GM23338 (cell line): ENCODE results near the gene CLTRN. TPM values are rescaled to one million over a fixed set of nuclear protein-coding genes. Genes with fewer than 3 reads are reported as not detected.

Experiments used
- ATAC-seq: fragments of 200-7000 bp; cut with Tn5 transposase; 3 replicates; pipeline ENCODE4 v1.9.1; 2020
- DNase-seq: peaks from one replicate; pipeline ENCODE4 v3.0.0-alpha.2; 2015; ENCODE audit warnings: low spot score
- H2AFZ ChIP-seq: fragments of 200-600 bp; sonication (generic); 2 replicates; pipeline ENCODE4 v1.8.0; 2016; ENCODE audit warnings: antibody characterized with exemption, mild to moderate bottlenecking, moderate library complexity
- H3F3A ChIP-seq: fragments of 200-600 bp; sonication (generic); replicated peaks from 2 replicates; pipeline ENCODE4 v1.8.0; 2017; ENCODE audit warnings: antibody characterized with exemption, mixed run types, low read depth
- H3K27ac ChIP-seq: fragments of 200-600 bp; sonication (generic); 2 replicates; pipeline ENCODE4 v1.6.1; 2016; ENCODE audit warnings: low read depth
- H3K27me3 ChIP-seq: fragments of 200-600 bp; sonication (generic); 2 replicates; pipeline ENCODE4 v1.8.0; 2016; ENCODE audit warnings: mild to moderate bottlenecking, mixed run types, moderate library complexity; ENCODE audit not compliant: insufficient read depth
- H3K36me3 ChIP-seq: fragments of 200-600 bp; sonication (generic); 2 replicates; pipeline ENCODE4 v1.8.0; 2016; ENCODE audit warnings: mild to moderate bottlenecking; ENCODE audit not compliant: insufficient read depth
- H3K4me1 ChIP-seq: fragments of 200-600 bp; sonication (generic); 2 replicates; pipeline ENCODE4 v1.8.0; 2016; ENCODE audit warnings: mild to moderate bottlenecking, moderate library complexity; ENCODE audit not compliant: insufficient read depth
- H3K4me2 ChIP-seq: fragments of 200-600 bp; sonication (generic); 2 replicates; pipeline ENCODE4 v1.7.1; 2017; ENCODE audit warnings: mixed run types
- H3K4me3 ChIP-seq: fragments of 200-600 bp; sonication (generic); 2 replicates; pipeline ENCODE4 v1.6.1; 2016; ENCODE audit warnings: mixed run types
- H3K79me2 ChIP-seq: fragments of 200-600 bp; sonication (generic); replicated peaks from 2 replicates; pipeline ENCODE4 v1.8.0; 2017; ENCODE audit warnings: mild to moderate bottlenecking; ENCODE audit not compliant: insufficient read depth
- H3K9me2 ChIP-seq: fragments of 200-600 bp; sonication (generic); 2 replicates; pipeline ENCODE4 v1.8.0; 2017; ENCODE audit not compliant: insufficient read depth
- H4K20me1 ChIP-seq: fragments of 200-600 bp; sonication (generic); replicated peaks from 2 replicates; pipeline ENCODE4 v1.8.0; 2017; ENCODE audit warnings: mild to moderate bottlenecking; ENCODE audit not compliant: insufficient read depth
- H3K27ac Mint-ChIP-seq: 2 replicates; pipeline ENCODE4 v1.8.0; 2020; ENCODE audit warnings: inconsistent platforms, mild to moderate bottlenecking, moderate library complexity, mixed read lengths
- H3K27me3 Mint-ChIP-seq: 3 replicates; pipeline ENCODE4 v1.8.0; 2022; ENCODE audit warnings: low read depth, mild to moderate bottlenecking, moderate library complexity, mixed read lengths, inconsistent platforms; ENCODE audit not compliant: insufficient read depth, poor library complexity
- H3K36me3 Mint-ChIP-seq: 3 replicates; pipeline ENCODE4 v1.8.0; 2021; ENCODE audit warnings: low read depth, mild to moderate bottlenecking, inconsistent platforms, moderate library complexity, mixed read lengths
- H3K4me1 Mint-ChIP-seq: 3 replicates; pipeline ENCODE4 v1.8.0; 2020; ENCODE audit warnings: mild to moderate bottlenecking, inconsistent platforms, mixed read lengths
- H3K4me3 Mint-ChIP-seq: 3 replicates; pipeline ENCODE4 v1.8.0; 2021; ENCODE audit warnings: moderate library complexity, mild to moderate bottlenecking, inconsistent platforms, mixed read lengths
- H3K9me3 Mint-ChIP-seq: 3 replicates; pipeline ENCODE4 v1.8.0; 2020; ENCODE audit warnings: moderate library complexity, mild to moderate bottlenecking, inconsistent platforms, mixed read lengths
- CREB1 ChIP-seq: fragments of 250-450 bp; sonication (Bioruptor Pico); IDR thresholded peaks from 2 replicates; pipeline ENCODE4 v1.5.0; 2020; ENCODE audit warnings: low read depth, mild to moderate bottlenecking, moderate library complexity
- EZH2 ChIP-seq: fragments of 200-600 bp; sonication (generic); IDR thresholded peaks from one replicate; pipeline ENCODE4 v1.8.0; 2017; ENCODE audit warnings: antibody characterized with exemption, mild to moderate bottlenecking, low read depth; ENCODE audit not compliant: unreplicated experiment
- EZH2phosphoT487 ChIP-seq: fragments of 200-600 bp; sonication (generic); IDR thresholded peaks from one replicate; pipeline ENCODE4 v1.8.1; 2018; ENCODE audit warnings: antibody characterized with exemption; ENCODE audit not compliant: unreplicated experiment
- JUNB ChIP-seq: IDR thresholded peaks from one replicate; pipeline ENCODE4 v1.6.1; 2016; ENCODE audit warnings: antibody characterized with exemption; ENCODE audit not compliant: unreplicated experiment
- NANOG ChIP-seq: IDR thresholded peaks from 2 replicates; pipeline ENCODE4 v1.6.1; 2016; ENCODE audit warnings: antibody characterized with exemption, borderline replicate concordance
- POLR2AphosphoS5 ChIP-seq: IDR thresholded peaks from 2 replicates; pipeline ENCODE4 v1.6.1; 2016; ENCODE audit warnings: antibody characterized with exemption, low read depth
- STAT1 ChIP-seq: IDR thresholded peaks from one replicate; pipeline ENCODE4 v1.6.1; 2016; ENCODE audit warnings: antibody characterized with exemption; ENCODE audit not compliant: unreplicated experiment
- ZNF114 ChIP-seq: fragments of 250-450 bp; sonication (Bioruptor Pico); IDR thresholded peaks from 2 replicates; pipeline ENCODE4 v1.5.0; 2020; ENCODE audit warnings: mild to moderate bottlenecking, moderate library complexity
- ZNF331 ChIP-seq: fragments of 250-450 bp; sonication (Bioruptor Pico); IDR thresholded peaks from 2 replicates; pipeline ENCODE4 v1.5.0; 2020; ENCODE audit warnings: low read depth, mild to moderate bottlenecking, moderate library complexity
- polyA plus RNA-seq: library from polyadenylated mRNA; unstranded; fragments of >200 nt; fragmentation: Nextera tagmentation; extraction: Ambion mirVana; gene quantifications from 2 replicates; pipeline ENCODE4 v1.2.1, GENCODE V29; 2016
- total RNA-seq: library from RNA; depleted of rRNA; stranded (reverse); fragments of >200 nt; shearing (Covaris generic); gene quantifications from 2 replicates; pipeline ENCODE4 v1.2.3, GENCODE V29; 2014
- TF ChIP-seq, protein P1 (sequence below): IDR thresholded peaks from 2 replicates; pipeline ENCODE4 v1.6.1; 2016; ENCODE audit warnings: antibody characterized with exemption
- TF ChIP-seq, protein P2 (sequence below): fragments of 250-450 bp; sonication (Bioruptor Pico); IDR thresholded peaks from 2 replicates; pipeline ENCODE4 v1.5.0; 2020; ENCODE audit warnings: mild to moderate bottlenecking, moderate library complexity
- TF ChIP-seq, protein P3 (sequence below), 2 experiments: fragments of 200-600 bp in 1 of 2; sonication (generic) in 1 of 2; conservative IDR thresholded peaks; 2 replicates each; pipeline versions ENCODE4 v1.5.1 to v1.6.1; 2016 to 2017; ENCODE audit warnings: antibody characterized with exemption in 2 of 2, low read depth in 2 of 2, mild to moderate bottlenecking in 2 of 2, moderate library complexity in 1 of 2

The CLTRN gene
- total and polyA plus RNA-seq, 2 experiments from 2014 or later = 1.7 to 2.7 TPM

DNA sequence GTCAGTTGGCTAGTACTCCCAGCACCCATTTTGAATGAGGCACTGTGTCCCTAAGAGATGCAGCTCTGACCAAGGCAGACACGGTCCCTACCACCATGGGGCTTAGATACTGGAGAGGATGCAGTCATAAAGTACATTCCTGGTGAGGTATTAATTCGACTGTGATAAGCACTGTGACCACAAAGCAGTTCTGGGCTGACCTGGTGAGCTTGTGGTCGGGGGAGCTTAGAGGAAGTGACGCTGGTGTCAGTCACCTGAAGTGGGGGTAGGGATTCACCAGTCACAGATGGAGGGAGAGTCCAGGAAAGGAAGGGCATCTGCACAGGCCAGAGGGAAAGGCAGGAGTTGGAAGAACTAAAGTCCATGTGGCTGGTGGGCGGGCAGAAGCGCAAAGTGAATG lies 15.8 kb upstream of the CLTRN start:
- Histone ChIP-seq H3K36me3 (no peaks in the 10 kb centered on the region), H2AFZ (no peak overlapping the region), H3K79me2 (peaks cover 66% of the 10 kb centered on the region), H3K9me2 (no peaks in the 10 kb centered on the region), H3K4me3 (no peak overlapping the region), H3K27ac (no peak overlapping the region), H3K4me1 (no peaks in the 10 kb centered on the region), H4K20me1 (no peaks in the 10 kb centered on the region; the same call in 1 of the 2 replicates), H3F3A (no peaks in the 10 kb centered on the region), H3K27me3 (no peaks in the 10 kb centered on the region), H3K4me2 (no peak overlapping the region)
- H3K27ac Mint-ChIP-seq = peak overlapping the region; percentile 78; the same call in 1 of the 2 replicates
- peaks cover 8% of the 10 kb centered on the region for H3K36me3 Mint-ChIP-seq
- ATAC-seq (no peak), DNase-seq (no peak)
- H3K9me3 Mint-ChIP-seq = no peaks in the 10 kb centered on the region
- no peak overlapping the region for H3K4me3 Mint-ChIP-seq
- no peaks in the 10 kb centered on the region for H3K27me3 Mint-ChIP-seq
- TF ChIP-seq EZH2 = no peak
- TF ChIP-seq ZNF331 (CRISPR knock-in tag) = no peak
- TF ChIP-seq, protein P1, sequence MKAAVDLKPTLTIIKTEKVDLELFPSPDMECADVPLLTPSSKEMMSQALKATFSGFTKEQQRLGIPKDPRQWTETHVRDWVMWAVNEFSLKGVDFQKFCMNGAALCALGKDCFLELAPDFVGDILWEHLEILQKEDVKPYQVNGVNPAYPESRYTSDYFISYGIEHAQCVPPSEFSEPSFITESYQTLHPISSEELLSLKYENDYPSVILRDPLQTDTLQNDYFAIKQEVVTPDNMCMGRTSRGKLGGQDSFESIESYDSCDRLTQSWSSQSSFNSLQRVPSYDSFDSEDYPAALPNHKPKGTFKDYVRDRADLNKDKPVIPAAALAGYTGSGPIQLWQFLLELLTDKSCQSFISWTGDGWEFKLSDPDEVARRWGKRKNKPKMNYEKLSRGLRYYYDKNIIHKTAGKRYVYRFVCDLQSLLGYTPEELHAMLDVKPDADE = no peak
- H3K4me1 Mint-ChIP-seq = peaks cover 7% of the 10 kb centered on the region; the same call in 2 of the 3 replicates

GRCh38 chrX:15679246-15679645 lies 14.6 kb upstream of the CLTRN start:
- Histone ChIP-seq H3K4me2 (no peak overlapping the region), H3K79me2 (peaks cover 65% of the 10 kb centered on the region), H3K4me1 (no peaks in the 10 kb centered on the region), H3K9me2 (no peaks in the 10 kb centered on the region), H3K36me3 (no peaks in the 10 kb centered on the region), H3F3A (no peaks in the 10 kb centered on the region), H3K4me3 (no peak overlapping the region), H3K27me3 (no peaks in the 10 kb centered on the region), H3K27ac (no peak overlapping the region), H4K20me1 (no peaks in the 10 kb centered on the region), H2AFZ (no peak overlapping the region)
- Mint-ChIP-seq H3K4me1 (peaks cover 7% of the 10 kb centered on the region; the same call in 2 of the 3 replicates), H3K27me3 (no peaks in the 10 kb centered on the region), H3K36me3 (peaks cover 8% of the 10 kb centered on the region), H3K4me3 (no peak overlapping the region), H3K9me3 (no peaks in the 10 kb centered on the region), H3K27ac (no peak overlapping the region)
- TF ChIP-seq, protein P2, sequence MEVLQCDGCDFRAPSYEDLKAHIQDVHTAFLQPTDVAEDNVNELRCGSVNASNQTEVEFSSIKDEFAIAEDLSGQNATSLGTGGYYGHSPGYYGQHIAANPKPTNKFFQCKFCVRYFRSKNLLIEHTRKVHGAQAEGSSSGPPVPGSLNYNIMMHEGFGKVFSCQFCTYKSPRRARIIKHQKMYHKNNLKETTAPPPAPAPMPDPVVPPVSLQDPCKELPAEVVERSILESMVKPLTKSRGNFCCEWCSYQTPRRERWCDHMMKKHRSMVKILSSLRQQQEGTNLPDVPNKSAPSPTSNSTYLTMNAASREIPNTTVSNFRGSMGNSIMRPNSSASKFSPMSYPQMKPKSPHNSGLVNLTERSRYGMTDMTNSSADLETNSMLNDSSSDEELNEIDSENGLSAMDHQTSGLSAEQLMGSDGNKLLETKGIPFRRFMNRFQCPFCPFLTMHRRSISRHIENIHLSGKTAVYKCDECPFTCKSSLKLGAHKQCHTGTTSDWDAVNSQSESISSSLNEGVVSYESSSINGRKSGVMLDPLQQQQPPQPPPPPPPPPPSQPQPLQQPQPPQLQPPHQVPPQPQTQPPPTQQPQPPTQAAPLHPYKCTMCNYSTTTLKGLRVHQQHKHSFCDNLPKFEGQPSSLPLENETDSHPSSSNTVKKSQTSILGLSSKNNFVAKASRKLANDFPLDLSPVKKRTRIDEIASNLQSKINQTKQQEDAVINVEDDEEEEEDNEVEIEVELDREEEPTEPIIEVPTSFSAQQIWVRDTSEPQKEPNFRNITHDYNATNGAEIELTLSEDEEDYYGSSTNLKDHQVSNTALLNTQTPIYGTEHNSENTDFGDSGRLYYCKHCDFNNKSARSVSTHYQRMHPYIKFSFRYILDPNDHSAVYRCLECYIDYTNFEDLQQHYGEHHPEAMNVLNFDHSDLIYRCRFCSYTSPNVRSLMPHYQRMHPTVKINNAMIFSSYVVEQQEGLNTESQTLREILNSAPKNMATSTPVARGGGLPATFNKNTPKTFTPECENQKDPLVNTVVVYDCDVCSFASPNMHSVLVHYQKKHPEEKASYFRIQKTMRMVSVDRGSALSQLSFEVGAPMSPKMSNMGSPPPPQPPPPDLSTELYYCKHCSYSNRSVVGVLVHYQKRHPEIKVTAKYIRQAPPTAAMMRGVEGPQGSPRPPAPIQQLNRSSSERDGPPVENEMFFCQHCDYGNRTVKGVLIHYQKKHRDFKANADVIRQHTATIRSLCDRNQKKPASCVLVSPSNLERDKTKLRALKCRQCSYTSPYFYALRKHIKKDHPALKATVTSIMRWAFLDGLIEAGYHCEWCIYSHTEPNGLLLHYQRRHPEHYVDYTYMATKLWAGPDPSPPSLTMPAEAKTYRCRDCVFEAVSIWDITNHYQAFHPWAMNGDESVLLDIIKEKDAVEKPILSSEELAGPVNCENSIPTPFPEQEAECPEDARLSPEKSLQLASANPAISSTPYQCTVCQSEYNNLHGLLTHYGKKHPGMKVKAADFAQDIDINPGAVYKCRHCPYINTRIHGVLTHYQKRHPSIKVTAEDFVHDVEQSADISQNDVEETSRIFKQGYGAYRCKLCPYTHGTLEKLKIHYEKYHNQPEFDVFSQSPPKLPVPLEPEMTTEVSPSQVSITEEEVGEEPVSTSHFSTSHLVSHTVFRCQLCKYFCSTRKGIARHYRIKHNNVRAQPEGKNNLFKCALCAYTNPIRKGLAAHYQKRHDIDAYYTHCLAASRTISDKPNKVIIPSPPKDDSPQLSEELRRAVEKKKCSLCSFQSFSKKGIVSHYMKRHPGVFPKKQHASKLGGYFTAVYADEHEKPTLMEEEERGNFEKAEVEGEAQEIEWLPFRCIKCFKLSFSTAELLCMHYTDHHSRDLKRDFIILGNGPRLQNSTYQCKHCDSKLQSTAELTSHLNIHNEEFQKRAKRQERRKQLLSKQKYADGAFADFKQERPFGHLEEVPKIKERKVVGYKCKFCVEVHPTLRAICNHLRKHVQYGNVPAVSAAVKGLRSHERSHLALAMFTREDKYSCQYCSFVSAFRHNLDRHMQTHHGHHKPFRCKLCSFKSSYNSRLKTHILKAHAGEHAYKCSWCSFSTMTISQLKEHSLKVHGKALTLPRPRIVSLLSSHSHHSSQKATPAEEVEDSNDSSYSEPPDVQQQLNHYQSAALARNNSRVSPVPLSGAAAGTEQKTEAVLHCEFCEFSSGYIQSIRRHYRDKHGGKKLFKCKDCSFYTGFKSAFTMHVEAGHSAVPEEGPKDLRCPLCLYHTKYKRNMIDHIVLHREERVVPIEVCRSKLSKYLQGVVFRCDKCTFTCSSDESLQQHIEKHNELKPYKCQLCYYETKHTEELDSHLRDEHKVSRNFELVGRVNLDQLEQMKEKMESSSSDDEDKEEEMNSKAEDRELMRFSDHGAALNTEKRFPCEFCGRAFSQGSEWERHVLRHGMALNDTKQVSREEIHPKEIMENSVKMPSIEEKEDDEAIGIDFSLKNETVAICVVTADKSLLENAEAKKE (CRISPR knock-in tag) = no peak
- TF ChIP-seq POLR2AphosphoS5 (no peak), ZNF331 (CRISPR knock-in tag) (no peak), NANOG (no peak), EZH2phosphoT487 (no peak), ZNF114 (CRISPR knock-in tag) (no peak), STAT1 (no peak), EZH2 (no peak), JUNB (no peak), CREB1 (CRISPR knock-in tag) (no peak)
- TF ChIP-seq, protein P3, sequence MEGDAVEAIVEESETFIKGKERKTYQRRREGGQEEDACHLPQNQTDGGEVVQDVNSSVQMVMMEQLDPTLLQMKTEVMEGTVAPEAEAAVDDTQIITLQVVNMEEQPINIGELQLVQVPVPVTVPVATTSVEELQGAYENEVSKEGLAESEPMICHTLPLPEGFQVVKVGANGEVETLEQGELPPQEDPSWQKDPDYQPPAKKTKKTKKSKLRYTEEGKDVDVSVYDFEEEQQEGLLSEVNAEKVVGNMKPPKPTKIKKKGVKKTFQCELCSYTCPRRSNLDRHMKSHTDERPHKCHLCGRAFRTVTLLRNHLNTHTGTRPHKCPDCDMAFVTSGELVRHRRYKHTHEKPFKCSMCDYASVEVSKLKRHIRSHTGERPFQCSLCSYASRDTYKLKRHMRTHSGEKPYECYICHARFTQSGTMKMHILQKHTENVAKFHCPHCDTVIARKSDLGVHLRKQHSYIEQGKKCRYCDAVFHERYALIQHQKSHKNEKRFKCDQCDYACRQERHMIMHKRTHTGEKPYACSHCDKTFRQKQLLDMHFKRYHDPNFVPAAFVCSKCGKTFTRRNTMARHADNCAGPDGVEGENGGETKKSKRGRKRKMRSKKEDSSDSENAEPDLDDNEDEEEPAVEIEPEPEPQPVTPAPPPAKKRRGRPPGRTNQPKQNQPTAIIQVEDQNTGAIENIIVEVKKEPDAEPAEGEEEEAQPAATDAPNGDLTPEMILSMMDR (conservative IDR thresholded peaks at IDR 0.05; ENCODE audit: low read depth in 2 of 2) = no peak
- TF ChIP-seq, protein P1 = no peak
- DNase-seq (no peak), ATAC-seq (no peak)
